ENCODE data around the gene HEXB.
A peak's percentile ranks its signal among the peaks of the same experiment; 100 is the strongest.
"Not testable (repeated sequence)": the region's sequence is repeated elsewhere in the genome, so short reads cannot be mapped to it uniquely, and the experiment has no call there.

HEXB gene

GRCh38 chr5:74659172-74659571, 25.9 kb upstream of the HEXB start:
- DNase-seq = no peak

GRCh38 chr5:74660140-74660539, 24.9 kb upstream of the HEXB start:
- no peak for DNase-seq

- DNase-seq = no peak
These were observed 24.2 kb upstream of the HEXB start for GRCh38 chr5:74660873-74661272.

GRCh38 chr5:74664551-74664950, 20.5 kb upstream of the HEXB start:
- no peak for DNase-seq

GRCh38 chr5:74665273-74665672, 19.8 kb upstream of the HEXB start:
- DNase-seq = peak; percentile 47 to 71

GRCh38 chr5:74665816-74666215, 19.2 kb upstream of the HEXB start:
- no peak for DNase-seq

- DNase-seq = peak; percentile 81 to 87
These were observed 17.6 kb upstream of the HEXB start for GRCh38 chr5:74667396-74667795.

GRCh38 chr5:74669821-74670220, 15.2 kb upstream of the HEXB start:
- DNase-seq = no peak

GRCh38 chr5:74670396-74671038, 14.5 kb upstream of the HEXB start:
- no peak for DNase-seq

- DNase-seq = no peak
These were observed 12.7 kb upstream of the HEXB start for GRCh38 chr5:74672215-74672877.

- peak; percentile 36 to 56 for DNase-seq
These were observed 11.8 kb upstream of the HEXB start for GRCh38 chr5:74673011-74673790.

GRCh38 chr5:74676466-74676865, 8.6 kb upstream of the HEXB start:
- DNase-seq = not testable (repeated sequence)

- not testable (repeated sequence) for DNase-seq
These were observed 6.9 kb upstream of the HEXB start for GRCh38 chr5:74678123-74678522.

- DNase-seq = not testable (repeated sequence)
These were observed 5.7 kb upstream of the HEXB start for GRCh38 chr5:74679300-74679699.

- DNase-seq = peak in 1 of 2 donors; percentile 37
These were observed 5.1 kb upstream of the HEXB start for GRCh38 chr5:74679966-74680365.

GRCh38 chr5:74685979-74686631, 1.1 kb downstream of the HEXB start:
- DNase-seq = peak; percentile 92 to 94

GRCh38 chr5:74686962-74687751, 2.1 kb downstream of the HEXB start:
- DNase-seq = no peak

- DNase-seq = peak; percentile 53 to 74
These were observed 8.2 kb downstream of the HEXB start for GRCh38 chr5:74693191-74693590.

- no peak for DNase-seq
These were observed 32.6 kb downstream of the HEXB start for GRCh38 chr5:74717596-74717995.

- DNase-seq = no peak
These were observed 37.2 kb downstream of the HEXB start for GRCh38 chr5:74722271-74722670.

- DNase-seq = no peak
These were observed 40.3 kb downstream of the HEXB start for GRCh38 chr5:74725331-74725730.

GRCh38 chr5:74736759-74737158, 51.7 kb downstream of the HEXB start:
- no peak for DNase-seq
